NCI-H1105 (cell line): Measurements from ENCODE around the gene COL23A1.

ENCODE experiments used
- DNase-seq: peaks from one replicate; lab custom pipeline; 2025; lab: John Stamatoyannopoulos, UW

Gene COL23A1

DNA sequence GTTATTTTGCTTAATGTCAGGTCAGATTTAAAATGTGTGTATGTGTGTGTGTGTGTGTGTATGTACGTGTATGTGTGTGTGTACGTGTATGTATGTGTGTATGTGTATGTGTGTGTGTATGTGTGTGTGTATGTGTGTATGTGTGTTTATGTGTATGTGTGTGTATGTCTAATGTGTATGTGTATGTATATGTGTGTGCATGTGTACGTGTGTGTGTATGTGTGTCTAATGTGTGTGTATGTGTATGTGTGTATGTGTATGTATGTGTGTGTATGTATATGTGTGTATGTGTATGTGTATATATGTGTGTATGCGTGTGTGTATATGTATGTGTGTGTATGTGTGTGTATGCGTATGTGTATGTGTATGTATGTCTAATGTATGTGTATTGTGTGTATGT lies 232.5 kb downstream of the COL23A1 start:
- no peak for DNase-seq

DNA sequence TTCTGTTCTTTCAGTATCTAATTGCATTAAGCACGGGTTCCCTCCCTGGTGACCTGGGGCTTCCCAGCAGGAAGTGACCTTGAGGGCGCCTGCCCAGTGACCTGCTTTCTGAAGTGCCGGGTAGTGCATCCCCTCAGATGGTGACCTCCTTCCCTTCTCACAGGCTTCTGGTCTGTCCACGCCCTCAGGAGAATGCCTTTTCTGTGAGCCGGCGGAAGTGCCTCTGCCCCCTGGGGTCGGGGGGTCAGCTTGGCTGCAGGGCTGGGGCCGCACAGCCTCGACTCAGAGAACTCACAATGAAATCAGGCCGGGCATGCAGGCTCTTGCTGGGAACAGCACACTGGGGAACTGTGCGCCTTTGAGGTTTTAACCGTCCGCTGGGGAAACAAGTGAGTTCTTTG lies 233.1 kb downstream of the COL23A1 start:
- no peak for DNase-seq

DNA sequence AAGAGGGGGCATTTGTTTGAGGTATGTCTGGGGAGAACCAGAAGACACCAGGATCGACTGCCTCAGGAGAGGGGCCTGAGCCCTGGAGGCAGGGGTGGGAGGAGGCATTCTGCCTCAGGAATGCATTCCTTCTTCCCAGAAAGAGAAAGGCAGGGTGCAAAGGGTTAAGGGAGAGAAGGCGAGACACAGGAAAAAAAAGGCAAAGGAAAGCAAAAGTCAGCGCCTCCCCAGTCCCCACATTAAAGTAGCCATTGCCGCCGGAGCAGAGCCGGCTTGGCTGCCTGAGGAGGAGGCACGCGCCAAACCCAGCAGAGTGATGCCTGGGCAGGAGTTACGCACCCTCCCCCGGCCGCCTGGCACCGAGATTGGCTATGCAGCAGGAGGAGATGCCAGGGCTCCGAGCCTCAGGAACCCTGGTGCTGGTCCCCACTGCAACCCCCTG lies 233.7 kb downstream of the COL23A1 start:
- no peak for DNase-seq

DNA sequence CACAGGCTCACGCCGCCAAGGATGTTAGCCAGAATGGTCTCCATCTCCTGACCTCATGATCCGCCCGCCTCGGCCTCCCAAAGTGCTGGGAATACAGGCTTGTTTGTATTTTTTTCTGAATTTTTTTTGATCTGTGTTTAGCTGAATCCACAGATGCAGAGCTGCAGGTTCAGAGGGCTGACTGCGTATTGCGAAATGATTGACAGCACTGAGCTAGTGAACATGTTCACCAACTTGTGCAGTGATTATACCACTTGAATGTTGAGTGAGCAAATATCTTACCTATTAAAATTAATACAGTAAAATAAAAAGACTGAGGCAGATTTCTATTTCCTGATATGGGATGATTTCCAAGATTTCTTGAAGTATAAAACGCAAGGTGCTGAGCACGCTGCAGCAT lies 234.5 kb downstream of the COL23A1 start:
- DNase-seq = no peak

DNA sequence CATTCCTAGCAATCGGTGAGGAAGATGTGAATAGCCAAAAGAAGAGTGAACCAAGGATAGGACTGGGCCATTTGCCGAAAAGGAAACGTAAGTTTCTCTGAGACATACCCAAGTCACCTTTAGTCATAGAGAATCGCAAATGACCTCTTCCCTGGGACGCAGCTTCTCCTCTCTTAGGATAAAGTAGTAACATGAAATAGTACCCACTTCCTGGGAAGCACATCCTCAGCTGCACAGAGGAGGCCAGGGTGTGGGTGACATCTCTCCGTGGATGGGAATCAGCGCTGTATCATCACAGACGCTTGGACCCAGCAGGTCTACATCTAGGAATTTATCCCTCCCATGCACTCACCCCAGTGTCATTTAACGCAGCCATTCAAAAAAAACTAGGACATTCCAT lies 236.7 kb downstream of the COL23A1 start:
- DNase-seq = no peak

DNA sequence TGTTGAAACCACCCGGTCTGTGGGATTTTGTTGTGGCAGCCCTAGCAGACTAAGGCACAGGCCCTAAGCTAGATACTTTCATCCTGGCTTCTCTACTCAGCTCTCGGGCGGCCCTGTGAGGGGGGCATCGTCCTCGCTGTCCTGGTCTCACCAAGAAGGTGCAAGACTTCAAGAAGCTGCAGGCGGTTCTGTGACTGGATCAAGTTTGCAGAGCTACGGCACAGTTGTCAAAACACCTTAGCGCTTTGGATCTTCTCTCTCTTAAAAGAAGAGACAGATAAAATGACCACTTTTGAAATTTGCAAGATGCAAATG lies 238.2 kb downstream of the COL23A1 start:
- no peak for DNase-seq

DNA sequence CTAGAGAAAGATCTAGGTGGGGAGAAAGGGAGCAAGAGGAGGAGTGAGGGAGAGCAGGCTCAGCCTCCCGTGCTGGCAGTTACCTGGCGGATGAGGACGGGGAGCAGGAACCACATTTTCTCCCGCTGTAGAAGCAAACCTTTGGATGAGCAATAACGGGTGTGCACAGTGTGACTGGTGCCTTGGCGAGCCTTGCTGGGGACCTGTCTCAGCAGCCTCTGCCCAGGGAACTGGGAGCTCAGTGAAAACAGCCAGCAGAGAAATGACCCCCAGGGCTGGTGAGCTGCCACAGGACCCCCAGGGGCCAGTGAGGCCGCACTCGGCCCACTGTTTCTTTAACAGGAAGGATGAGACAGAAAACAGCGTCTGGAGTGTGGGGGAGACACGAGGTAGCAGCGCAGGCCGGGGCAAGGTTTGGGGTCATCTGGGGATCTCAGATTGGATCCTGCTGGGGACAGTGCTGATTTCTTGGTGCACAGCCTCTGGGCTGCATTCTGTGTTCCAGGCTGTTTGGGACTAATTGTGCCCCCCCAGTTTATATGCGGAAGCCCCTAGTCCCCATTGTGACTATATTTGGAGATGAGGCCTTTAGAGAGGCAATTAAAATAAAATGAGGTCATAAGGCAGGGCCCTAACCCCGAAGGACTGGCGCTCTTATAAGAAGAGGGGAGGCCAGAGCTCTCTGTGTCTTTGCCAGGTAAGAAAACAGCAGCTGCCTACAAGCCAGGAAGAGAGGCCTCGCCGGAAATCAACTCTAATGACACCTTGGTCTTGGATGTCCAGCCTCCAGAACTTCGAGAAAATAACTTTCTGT lies 238.8 kb downstream of the COL23A1 start:
- no peak for DNase-seq

DNA sequence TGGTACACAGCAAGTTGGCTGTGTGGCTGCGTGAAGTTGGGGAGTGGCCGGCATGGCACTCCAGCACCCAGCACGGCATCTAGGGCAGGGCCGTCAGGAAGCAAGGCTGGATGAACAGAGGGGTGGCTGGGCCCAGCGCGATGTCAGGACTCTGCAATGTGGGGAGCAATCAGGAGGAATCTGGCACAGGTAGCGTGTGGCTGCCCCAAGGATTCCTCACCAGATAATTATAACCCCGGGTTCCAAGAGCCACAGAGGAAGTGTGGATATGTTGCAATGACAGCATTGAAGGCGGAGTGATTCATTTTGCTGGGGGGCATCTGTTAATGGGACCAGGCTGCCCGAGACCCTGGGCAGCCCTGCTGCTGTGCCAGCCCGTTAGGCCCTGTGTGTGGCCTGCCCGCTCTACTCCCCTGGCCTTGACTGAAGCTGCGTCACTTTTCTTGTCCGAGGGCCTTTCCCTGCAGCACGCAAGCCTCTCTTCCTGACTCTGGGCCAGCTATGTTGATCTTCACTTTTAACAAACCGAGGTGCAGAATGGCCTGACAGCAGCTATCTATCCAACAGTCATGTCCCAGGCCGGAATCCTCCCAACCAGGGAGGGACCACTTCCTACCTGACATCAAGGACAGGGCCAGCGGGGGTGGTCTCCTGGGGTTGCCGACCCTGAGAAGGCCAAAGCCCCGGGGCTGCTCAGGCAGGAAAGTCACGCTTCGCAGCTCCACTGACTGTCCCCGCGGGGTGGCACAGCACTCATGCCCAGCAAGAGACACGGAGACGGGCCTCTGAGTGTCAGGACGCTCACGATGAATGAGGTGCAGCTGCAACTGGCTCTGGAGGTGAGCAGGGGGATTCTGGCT lies 239.6 kb downstream of the COL23A1 start:
- no peak for DNase-seq

DNA sequence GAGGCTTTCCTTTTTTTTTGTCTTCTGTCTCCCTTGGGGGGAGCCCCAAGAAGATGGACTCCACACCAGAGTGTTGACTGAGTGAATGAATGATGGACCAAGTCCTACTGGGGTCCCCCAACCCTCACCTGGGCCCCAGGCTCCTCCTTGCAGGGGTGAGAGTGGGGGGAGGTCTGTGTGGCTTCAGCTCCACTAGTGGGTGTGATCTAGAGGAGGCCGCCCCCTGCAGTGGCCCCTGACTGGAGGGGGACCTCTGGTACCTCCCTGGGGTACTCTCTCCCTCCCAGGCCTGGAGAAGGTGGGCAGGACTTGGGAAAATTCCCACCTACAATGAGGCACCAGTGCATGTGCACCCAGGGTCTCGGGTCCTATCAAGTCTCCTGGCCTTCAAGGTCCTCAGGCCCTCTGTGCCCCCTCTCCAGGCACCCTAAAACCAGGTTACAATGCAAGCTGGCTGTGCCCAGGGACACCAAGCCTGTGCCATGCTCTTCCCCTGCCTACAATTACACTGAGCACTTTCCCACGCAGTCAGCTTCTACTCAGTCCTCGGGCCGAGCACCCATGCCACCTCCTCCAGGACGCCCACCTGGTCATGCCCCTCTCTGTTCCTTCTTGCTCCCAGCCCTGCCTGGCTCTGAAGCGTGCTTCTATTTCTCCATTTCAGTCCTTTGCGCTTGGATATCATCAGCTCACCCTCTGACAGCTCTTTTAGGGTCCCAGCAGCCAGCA lies 240.4 kb downstream of the COL23A1 start:
- DNase-seq = no peak

DNA sequence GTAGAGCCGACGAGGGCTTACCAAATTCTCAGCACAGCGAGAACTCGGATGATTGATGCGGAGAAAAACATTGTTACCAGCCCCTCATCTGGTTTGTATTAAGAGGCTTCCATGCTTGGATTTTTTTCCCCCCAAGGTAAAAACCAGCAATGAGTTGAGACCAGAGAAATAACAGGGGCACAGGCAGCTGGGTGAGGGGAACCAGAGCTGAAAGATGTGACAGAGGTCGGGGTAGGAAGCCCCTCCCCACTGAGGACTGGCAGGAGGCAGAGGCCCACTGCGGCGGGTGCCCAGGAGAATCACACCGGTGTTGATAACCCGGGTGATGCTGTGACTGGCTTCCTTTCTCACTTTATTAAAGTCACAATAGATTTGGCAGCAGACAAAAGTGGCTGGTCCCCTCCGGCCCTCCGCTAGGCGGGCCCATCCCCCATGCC lies 241.1 kb downstream of the COL23A1 start:
- no peak for DNase-seq

DNA sequence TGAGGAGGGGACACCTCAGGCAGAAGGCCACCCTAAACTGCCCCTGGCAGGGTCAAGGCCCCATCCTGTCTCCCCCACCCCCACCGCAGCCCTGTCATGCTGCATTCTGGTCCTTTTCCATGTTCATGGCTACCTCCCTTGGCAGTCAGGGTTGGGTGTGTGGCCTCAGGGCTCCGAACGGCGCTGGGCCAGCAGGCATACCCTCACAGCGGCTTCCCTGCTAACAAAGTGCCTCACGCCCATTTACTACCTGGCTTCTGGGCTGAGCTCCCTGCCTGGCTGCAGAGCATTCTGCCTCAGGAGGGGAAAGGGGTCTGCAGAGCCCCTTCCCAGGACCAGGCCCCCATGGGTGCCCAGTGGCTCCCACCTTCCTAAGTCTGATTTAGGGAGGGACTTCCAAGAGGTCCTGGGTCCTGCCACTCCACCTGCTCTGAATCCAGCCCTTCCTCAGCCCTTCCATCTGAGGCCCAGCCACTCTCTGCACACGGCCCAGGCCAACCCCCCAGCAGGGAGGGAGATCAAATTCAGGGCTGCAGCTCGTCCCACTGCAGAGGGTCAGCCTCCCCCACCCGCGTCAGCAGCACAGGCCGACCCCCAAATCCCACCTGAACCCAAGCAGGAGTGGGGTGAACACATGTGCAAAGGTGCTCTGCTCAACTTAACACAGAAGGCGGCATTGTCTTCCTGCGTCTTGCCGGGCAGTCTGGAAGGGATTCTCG lies 241.7 kb downstream of the COL23A1 start:
- DNase-seq = no peak

DNA sequence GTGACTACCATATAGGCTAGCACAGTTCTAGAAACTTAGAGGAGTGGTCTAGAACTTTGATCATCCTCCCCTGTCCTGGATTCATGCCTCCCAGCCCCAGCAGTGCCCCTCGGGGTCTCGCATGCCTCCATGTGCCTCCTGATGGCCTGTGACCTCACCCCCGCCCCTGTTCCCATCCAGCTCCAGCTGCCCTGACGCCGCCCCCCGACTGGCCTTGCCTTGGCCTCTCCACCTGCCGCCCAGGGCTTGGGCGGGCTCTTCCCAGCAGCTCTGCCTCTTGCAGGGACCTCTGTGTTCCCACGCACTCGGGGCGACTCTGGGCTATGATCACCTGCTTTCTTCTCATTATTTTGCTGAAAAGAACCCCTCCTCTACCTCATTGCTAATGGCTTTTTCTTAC lies 242.2 kb downstream of the COL23A1 start:
- DNase-seq = no peak

DNA sequence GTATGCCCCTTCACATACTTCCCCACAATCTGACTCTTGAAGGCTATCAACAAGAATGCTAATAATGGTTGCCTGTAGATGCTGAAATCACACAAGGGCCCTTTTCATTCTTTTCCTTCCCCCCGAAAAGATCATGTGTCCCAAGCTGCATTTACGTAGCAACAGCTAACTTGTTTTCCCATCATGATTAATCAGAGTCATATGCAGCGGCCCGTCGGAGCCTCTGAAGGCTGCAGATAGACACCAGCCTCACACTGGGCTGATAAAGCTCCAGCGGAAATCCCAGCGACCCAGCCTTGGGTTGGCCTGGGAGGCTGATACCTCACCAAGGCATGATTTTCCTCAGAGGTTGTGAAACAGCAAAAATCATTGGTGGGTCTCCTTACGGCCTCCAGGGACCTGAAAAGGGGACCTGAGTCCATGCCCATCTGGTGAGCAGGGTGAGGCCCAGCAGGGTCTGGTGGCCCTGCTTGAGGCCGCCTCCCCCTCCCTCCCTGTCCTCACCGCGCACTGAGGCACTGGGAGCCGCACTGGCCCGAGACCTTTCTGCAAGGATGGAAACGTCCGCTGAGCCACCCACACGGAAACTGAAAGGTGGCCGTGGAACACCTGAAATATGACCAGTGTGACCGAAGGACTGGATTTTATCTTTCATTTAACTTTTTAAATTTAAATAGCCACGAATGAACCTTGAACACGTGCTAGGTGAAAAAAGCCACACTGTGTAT lies 243.4 kb downstream of the COL23A1 start:
- DNase-seq = no peak

DNA sequence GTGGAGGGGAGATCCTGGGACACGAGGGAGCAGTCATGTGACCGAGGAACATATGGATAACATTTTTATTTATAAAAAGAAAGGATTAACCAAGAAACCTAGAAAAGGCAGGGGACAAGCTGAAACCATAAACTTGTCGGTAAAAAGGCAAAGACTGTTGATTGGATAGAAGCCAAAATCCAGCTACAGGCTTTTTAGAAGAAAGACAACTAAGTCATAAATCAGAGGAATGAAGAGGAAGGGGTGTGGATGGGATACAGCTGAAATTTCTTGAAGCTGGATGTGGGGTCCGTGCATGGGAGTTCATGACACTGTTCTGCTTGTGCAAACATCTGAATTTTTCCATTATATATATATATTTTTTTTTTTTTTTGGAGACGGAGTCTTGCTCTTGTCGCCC lies 246.9 kb downstream of the COL23A1 start:
- no peak for DNase-seq

DNA sequence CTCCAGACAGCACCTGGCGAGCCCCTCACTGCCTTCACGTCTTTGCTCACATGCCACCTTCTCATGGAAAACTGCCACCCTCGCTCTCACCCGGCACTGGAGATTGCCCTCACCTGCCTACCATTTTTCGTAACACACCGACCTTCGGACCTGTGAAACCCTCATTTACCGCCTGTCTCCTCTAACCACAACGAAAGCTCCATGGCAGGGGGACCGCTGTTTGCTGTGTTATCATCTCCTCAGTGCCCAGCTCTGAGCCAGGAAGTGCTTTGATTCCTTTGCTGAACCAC lies 248.4 kb downstream of the COL23A1 start:
- DNase-seq = no peak

DNA sequence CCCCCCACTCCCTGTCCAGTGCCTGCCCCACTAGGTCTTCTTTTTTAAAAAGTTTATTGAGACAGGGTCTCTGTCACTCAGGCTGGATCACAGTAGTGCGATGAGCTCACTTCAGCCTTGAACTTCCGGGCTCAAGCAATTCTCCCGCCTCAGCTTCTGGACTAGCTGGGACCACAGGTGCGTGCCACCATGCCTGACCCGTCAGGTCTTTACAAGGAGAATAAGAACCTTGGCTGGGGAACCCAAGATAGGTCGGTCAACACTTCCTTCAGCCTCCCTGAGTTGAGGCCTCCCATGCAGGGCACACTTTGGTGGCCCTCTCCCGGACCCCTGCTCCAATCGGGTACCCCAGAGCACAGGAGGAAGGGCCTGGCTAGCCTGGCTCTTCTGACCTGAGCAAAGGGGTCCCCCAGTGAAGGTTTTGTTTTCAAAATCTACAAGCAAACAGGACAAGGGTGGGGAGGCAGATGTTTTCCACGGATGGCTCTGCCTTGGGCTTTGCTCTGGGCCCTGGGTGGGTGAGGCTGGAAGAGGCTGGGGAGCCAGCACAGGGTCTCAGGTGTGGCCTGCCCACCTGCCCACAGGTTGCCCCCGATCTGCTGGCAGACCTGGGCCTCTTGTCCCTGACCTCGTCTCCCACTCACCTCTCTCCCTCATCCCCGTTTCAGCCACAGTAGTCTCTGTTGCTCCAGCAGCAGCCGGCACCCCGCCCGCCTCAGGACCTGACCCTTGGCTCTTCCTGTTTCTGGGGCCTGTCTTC lies 248.9 kb downstream of the COL23A1 start:
- no peak for DNase-seq

DNA sequence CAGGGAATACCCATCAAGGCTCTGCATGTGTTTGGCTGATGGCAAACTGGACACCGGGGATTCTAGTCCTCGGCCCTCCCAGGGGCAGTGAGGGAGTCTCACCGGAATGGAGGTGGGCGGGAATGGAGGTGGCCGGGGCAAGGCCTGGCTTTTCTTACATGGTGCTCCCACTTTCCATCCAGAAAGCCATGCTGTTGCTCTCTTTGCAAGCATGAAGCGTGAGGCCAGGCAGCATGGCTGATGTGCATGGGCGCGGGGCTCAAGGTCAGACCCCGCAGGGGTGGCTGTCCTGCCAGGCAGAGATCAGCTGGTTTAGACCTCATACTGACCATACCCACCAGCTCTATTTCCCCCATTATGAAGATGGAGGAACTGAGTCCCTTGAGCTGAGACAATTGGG lies 249.6 kb downstream of the COL23A1 start:
- DNase-seq = no peak

DNA sequence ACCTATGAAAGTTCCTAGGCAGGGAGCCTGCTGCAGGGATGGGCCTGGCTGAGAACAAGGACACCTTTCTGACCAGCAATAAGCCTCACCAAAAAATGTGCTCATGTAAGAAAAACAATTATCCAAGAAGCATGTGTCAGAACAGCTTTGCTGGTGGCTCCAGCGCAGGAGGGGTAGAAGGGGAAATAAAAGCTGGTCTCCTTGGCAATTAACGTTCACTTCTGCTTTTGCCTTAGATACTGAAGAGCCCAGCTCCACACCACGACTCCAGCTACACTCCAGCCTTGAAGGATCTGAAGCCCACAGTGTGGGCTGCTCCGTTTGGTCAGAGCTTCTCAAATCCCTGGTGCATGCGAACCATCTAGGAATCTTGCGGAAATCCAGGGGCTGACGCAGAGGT lies 250.0 kb downstream of the COL23A1 start:
- no peak for DNase-seq

DNA sequence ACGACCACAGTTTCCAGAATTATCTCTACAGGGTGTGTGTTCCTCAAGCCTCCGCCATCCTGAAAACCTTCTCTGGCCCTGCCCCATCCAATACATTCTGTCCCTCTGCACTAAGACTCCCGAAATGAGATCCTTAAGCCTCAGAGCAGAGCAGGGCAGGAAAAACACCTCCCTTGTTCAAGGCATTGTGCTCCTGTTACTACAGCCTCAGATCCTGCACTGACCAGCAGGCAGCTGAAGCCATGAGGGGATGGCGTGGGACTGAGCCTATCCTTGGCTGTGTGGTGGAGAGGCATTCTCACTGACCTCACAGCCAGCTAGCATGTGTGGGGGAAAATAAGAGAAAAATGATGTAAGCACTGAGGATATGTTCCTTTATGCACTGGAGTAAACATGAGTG lies 250.9 kb downstream of the COL23A1 start:
- DNase-seq = no peak

DNA sequence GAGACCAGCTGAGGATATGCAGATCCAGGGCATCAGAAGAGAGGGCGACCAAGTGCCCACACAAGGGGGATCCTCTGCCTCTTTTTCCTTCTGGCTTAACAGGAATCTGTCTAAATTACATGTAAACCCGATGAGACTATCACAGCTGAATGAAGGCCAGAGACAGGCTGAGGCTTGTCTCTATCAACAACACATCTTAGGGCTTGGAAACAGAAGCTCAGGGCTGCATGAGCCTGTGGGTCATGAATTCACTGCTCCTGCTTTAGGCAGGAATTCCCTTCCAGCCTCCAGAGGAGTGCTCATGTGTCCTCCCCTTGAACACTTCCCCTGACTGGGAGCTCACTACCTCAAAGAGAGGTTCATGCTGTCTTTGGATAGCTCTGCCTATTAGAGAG lies 251.4 kb downstream of the COL23A1 start:
- DNase-seq = no peak
